HG03460 (cell line): ENCODE data around the gene OR2H2.

Source experiments
- ATAC-seq: cut with Tn5 transposase; IDR thresholded peaks from one replicate; pipeline ENCODE4 v1.9.1; 2021; ENCODE audit not compliant: unreplicated experiment

Gene OR2H2

DNA sequence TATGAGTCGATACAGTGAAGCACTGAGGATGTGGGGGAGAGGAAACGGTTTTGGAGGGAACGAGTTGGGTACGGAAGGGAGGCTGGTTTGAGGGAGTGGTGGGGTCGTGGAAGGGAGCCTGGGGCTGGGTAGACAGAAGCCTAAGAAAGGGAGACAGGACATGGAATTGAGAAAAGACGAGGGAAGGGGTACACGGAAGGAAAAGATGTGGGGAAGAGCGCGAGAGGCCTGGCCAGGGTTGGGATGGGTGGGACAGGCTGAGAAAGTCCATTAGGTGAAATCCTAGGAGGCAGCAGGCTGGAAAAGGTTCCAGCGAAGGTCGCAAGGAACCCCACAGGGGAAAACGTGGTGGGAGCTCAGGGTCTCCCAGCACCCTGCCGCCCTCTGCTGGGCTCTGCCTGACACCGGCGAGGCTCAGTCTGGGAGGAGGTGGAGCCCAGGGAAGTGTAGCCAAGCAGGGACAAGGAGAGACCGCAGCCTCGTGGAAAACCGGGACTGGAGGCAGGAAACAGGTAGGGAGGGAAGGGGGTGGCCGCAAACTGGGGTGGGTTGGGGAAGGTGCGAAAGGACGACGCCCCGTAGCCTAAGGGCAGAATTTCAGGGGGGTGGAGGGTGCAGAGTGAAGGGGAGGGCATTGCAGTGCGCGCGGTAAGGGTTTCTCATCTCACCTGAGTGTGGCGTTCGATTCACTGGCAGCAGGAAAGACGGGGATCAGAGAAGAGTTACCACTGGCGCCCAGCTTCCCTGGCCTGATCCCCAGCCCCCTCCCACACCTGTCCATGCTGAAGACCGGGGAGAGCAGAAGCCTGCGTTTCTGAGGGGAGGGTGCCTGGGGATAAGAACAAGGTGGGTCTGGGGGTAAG lies 43.7 kb downstream of the OR2H2 start:
- no peak for ATAC-seq

DNA sequence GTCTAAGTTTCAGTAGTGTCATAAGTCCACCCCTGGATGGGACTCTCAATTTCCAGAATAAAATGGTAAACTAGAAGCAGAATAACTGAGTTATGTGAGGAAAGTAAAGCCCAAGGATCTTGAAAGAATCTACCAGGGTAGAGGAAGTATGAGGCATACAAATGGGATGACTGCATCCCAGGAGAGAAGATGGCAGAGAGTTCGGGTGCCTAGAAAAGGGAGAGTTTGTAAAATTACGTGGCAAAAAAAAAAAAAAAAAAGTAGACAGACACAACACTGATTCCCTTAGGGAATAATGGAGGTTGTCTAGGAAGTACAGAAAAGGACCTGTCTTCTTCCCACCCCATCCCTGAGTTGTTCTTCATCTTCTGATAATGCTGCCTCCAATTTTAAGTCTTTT lies 44.6 kb downstream of the OR2H2 start:
- no peak for ATAC-seq

DNA sequence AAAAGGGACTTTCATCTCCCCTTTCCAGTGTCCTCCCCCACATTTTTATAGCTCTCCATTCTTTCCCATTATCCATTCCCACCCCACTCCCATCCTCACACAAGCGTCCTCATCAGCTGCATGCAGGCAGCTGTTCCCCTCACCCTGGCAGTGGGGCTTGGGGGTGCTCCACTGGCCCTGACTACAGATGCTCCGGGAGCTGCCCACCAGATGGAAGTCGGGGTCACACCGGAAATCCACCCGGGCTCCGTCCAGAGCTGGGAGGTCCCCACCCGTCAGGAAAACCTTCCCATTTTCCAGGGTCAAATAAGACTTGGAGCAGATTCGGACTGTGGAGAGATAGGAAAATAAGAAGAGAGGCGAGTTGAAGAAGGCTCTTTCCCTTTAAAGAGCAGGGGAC lies 45.4 kb downstream of the OR2H2 start:
- no peak for ATAC-seq

DNA sequence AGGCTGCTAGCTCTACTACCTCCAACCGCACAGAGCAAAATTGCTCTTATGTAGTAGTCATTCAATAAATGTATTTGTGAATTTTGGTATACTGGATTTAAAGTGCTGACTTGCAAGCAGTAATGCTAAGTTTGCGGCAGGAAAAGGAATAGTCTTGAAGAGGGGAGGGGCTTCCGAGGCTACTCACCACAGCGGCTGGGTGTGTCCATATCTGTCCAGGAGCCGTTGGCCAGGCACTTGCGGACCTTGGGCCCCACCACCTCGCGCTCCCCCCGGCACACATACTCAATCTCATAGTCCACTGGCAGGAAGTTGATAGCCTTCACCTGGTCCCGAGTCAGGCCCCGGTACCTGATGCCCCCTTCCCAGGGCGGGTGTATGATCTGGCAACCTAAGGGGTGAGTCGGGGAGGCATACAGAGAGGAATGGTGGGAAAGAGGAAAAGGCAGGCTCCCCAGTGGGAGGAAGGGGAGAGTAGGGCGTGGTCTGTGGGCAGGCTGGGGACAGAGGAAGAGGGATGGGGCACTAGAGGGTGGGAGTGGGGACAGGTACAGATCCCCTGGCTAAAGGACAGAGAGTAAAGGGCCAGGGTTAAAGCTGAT lies 46.4 kb downstream of the OR2H2 start:
- ATAC-seq = no peak

DNA sequence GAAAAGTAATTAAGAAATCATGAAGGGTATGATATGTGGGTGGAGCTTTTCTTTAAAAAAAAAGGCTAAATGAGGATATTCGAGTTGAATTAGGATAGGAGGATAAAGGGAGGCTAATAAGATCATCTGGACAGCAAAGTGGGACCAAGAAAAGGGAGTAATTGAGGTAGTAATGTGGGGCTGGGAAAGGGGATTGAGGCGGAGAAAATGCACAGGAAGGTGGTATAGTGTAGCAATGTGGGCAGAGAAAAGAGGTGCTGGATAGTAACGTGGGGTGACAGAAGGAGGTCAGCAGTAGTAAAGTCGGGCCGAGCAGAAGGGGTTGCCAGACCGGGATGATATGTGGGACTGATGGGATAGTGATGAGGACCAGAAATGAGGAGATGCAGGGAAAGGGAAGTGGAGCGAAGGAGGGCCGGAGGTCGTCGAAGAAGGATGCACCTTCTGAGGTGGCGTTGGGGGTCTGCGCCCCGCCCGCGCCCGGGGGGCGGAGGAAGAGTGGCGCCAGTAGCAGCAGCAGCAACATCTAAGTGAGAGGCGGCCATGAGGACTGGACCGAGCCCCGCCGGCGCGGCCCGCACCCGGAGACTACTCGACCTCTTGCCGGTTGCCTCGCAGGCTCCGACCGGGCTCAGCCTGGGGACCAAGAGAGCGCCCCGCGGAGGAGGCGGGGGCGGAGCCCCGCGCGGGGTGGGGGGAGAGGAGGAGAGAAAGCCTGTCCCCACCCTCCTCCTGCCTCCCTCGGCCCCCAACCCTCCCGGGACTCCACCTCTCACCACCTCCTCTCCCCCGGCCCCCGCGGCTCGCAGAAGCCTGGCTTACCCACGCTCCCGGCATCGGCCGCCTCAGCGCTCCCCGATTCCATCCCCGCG lies 47.2 kb downstream of the OR2H2 start:
- ATAC-seq = peak; percentile 28

DNA sequence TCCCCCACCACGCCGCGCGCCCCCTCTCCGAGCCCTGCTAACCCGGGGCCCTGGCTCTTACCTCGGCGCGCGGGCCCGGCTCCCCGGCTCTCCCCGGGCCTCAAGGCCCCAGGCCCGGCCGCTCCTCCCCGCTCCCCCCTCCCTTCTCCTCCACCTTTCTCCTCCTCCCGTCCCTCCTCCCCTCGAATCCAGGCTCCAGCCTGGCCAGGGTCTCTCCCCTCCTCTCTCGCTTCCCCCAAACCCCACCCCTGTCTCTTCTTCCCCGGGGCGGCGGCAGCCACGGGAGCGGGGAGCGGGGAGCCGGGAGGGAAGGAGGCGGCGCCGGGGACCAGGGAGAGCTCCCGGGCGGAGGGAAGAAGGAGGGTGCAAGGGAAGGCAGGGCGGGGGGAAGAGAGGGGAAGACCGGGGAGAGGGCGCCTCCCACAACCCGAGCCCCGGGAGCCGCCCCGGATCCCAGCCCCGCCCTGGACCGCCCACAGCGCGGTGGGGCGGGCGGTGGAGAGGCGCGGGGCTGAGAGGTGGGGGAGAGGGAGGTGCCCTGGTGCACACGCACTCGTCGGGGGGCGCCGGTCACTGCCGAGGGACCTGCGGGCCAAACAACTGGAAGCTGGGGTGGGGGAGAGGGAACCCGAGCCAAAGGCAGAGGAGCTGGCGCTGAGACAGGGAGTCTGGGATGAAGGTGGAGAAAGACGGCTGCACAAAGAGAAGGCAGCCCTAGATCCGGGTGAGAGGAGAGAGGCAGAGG lies 48.0 kb downstream of the OR2H2 start, which contains the start of gene GABBR1:
Gene GABBR1 (minus strand): TSS at position 395 of the 745 bp plus-strand sequence. CDS start 798 bp downstream, outside the sequence.
- peak; percentile 69 for ATAC-seq

DNA sequence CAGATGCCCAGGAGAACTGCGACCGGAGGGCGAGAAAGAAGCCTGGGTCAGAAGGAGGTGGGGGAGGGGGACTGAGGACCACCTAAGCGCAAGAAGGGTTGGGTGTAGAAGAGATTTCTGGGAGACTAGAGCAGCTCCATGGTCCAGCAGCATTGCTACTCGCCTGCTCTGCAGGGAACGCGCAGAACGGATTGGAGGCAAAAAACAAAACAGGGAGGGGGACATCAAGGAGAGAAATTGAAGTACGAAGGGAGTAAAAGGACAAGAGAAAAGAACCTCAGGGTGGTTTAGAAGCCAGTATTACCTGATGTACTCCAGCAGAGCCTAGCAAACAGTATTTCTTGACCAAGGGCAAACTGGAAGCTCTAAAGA lies 48.6 kb downstream of the OR2H2 start:
- no peak for ATAC-seq

DNA sequence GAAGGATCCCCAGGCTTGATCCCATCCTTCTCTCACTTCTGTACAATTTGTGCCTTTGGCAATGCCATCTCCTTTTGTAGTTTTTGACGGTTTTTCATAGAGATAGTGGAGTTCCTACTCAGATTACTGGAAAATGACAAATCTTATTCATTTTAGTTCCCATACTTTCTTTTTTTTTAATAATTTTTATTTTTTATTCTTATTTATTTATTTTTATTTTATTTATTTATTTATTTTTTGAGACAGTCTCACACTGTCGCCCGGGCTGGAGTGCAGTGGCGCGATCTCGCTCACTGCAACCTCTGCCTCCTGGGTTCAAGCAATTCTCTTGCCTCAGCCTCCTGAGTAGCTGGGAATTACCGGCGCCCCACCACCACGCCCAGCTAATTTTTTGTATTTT lies 52.3 kb downstream of the OR2H2 start:
- no peak for ATAC-seq
